Right lobe of liver (tissue), 4 donors: Measurements from ENCODE around the gene CNOT3.
"Not testable (repeated sequence)": the region's sequence is repeated elsewhere in the genome, so short reads cannot be mapped to it uniquely, and the experiment has no call there.

Experiments
- POLR2A ChIP-seq: fragments of 450-650 bp; IDR thresholded peaks from one replicate; pipeline ENCODE4 v1.6.1; 2017; ENCODE audit warnings: antibody characterized with exemption, mild to moderate bottlenecking
- TF ChIP-seq, protein P1 (sequence below), 4 donors: fragments of 200-600 bp in 3 of 4; fragments of 450-650 bp in 1 of 4; IDR thresholded peaks; one replicate each; pipeline versions ENCODE4 v1.5.1 to v1.8.0; 2016 to 2022; ENCODE audit warnings: antibody characterized with exemption in 4 of 4, mild to moderate bottlenecking in 2 of 4
- donor health status: DM: no; HTN: no; CAD: no.
- donor health status: DM: no; HTN: no; CAD: no.
- donor health status: DM: no; HTN: yes; CAD: no.

DNA sequence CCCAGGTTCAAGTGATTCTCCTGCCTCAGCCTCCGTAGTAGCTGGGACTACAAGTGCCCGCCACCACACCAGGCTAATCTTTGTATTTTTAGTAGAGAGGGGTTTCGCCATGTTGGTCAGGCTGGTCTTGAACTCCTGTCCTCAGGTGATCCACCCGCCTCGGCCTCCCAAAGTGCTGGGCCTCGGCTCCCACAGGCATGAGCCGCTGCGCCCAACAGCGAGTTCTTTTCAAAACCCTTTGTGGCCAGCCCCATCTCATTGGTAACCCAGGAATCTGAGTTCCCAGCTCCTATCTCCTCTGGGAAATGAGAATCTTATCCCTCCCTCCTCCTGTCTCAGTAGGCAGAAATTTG lies 37.7 kb upstream of the CNOT3 start:
- TF ChIP-seq, protein P1, sequence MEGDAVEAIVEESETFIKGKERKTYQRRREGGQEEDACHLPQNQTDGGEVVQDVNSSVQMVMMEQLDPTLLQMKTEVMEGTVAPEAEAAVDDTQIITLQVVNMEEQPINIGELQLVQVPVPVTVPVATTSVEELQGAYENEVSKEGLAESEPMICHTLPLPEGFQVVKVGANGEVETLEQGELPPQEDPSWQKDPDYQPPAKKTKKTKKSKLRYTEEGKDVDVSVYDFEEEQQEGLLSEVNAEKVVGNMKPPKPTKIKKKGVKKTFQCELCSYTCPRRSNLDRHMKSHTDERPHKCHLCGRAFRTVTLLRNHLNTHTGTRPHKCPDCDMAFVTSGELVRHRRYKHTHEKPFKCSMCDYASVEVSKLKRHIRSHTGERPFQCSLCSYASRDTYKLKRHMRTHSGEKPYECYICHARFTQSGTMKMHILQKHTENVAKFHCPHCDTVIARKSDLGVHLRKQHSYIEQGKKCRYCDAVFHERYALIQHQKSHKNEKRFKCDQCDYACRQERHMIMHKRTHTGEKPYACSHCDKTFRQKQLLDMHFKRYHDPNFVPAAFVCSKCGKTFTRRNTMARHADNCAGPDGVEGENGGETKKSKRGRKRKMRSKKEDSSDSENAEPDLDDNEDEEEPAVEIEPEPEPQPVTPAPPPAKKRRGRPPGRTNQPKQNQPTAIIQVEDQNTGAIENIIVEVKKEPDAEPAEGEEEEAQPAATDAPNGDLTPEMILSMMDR (IDR thresholded peaks at IDR 0.05), result not testable (repeated sequence)
- TF ChIP-seq POLR2A, result not testable (repeated sequence)
